Choroid plexus epithelial cell (primary cell): Measurements from ENCODE around the gene CCDC201.

ENCODE experiments used
- DNase-seq: peaks from one replicate; pipeline ENCODE4 v3.0.0-alpha.2; 2010; ENCODE audit warnings: low read depth
- H3K4me3 ChIP-seq: 2 replicates; pipeline ENCODE4 v1.5.1; 2011; ENCODE audit warnings: low read depth, mild to moderate bottlenecking, control low read depth, low read length, moderate library complexity
- CTCF ChIP-seq: conservative IDR thresholded peaks from 2 replicates; pipeline ENCODE4 v1.5.1; 2011; ENCODE audit warnings: low read depth, mild to moderate bottlenecking, control low read depth, inconsistent platforms, low read length, moderate library complexity

Gene CCDC201

GRCh38 chr7:45889367-45890067, 16.6 kb upstream of the CCDC201 start:
- no peak for TF ChIP-seq CTCF
- peak overlapping the region; percentile 57 for H3K4me3 ChIP-seq
- DNase-seq, result peak; percentile 36

GRCh38 chr7:45888993-45889366, 16.1 kb upstream of the CCDC201 start:
- no peak for TF ChIP-seq CTCF
- DNase-seq, result peak; percentile 17
- H3K4me3 ChIP-seq, result peak overlapping the region; percentile 57

GRCh38 chr7:45888185-45888992, 15.5 kb upstream of the CCDC201 start, which contains the start of gene IGFBP1:
TSS of gene IGFBP1 (plus strand) at chr7:45888488. CDS start at chr7:45888653, 165 bp downstream.
- TF ChIP-seq CTCF, result no peak
- peak within 1 kb of the TSS; percentile 57 for H3K4me3 ChIP-seq
- peak; percentile 33 for DNase-seq

GRCh38 chr7:45886931-45887667, 14.2 kb upstream of the CCDC201 start:
- TF ChIP-seq CTCF, result no peak
- DNase-seq, result no peak
- no peak overlapping the region for H3K4me3 ChIP-seq

GRCh38 chr7:45885264-45885882, 12.5 kb upstream of the CCDC201 start:
- H3K4me3 ChIP-seq, result no peak overlapping the region
- DNase-seq, result peak; percentile 23
- no peak for TF ChIP-seq CTCF

GRCh38 chr7:45884136-45884535, 11.3 kb upstream of the CCDC201 start:
- no peak for TF ChIP-seq CTCF
- no peak for DNase-seq
- no peak overlapping the region for H3K4me3 ChIP-seq
